Measurements from ENCODE around the gene CDH24. TPM values are rescaled to one million over a fixed set of nuclear protein-coding genes. Genes with fewer than 3 reads are reported as not detected.

CDH24 gene
- polyA plus RNA-seq, 1 donor from 2014 or later: 31.7 TPM

- no peak for TF ChIP-seq MXI1 (conservative IDR thresholded peaks at IDR 0.05; ENCODE audit: poor library complexity, severe bottlenecking)
- TF ChIP-seq SMC3 (conservative IDR thresholded peaks at IDR 0.05; ENCODE audit: poor library complexity): no peak
- no peak for TF ChIP-seq EZH2 (IDR thresholded peaks at IDR 0.05; ENCODE audit: borderline replicate concordance, insufficient read depth, low read length, poor library complexity, severe bottlenecking)
- no peak for TF ChIP-seq REST (IDR thresholded peaks at IDR 0.05; ENCODE audit: borderline replicate concordance)
- no peak for TF ChIP-seq RAD21 (conservative IDR thresholded peaks at IDR 0.05)
- no peak for TF ChIP-seq TAF1 (IDR thresholded peaks at IDR 0.05; ENCODE audit: low read depth)
- no peak for TF ChIP-seq POLR2AphosphoS5 (IDR thresholded peaks at IDR 0.05)
- TF ChIP-seq CTCF (IDR thresholded peaks at IDR 0.05; ENCODE audit: poor library complexity, severe bottlenecking): no peak
- no peak for TF ChIP-seq EP300 (conservative IDR thresholded peaks at IDR 0.05; ENCODE audit: poor library complexity, severe bottlenecking)
- no peak overlapping the region for H3K9ac ChIP-seq (ENCODE audit: low read length)
Measured at GRCh38 chr14:22998329-22999012, 58.8 kb downstream of the CDH24 start.

GRCh38 chr14:22997676-22998323 lies 59.5 kb downstream of the CDH24 start:
- Histone ChIP-seq H3K9ac (ENCODE audit: low read length) (no peak overlapping the region), H2AFZ (ENCODE audit: low read depth, low read length) (no peak overlapping the region), H4K20me1 (ENCODE audit: insufficient read depth) (no peaks in the 10 kb centered on the region), H3K9me2 (ENCODE audit: insufficient read depth, low read length) (no peaks in the 10 kb centered on the region), H3K79me2 (replicated peaks; ENCODE audit: insufficient read depth, low read length) (no peaks in the 10 kb centered on the region), H3K27me3 (ENCODE audit: insufficient read depth, low read depth, low read length) (no peaks in the 10 kb centered on the region), H3K36me3 (ENCODE audit: insufficient read depth, low read length) (no peaks in the 10 kb centered on the region), H3K9me3 (ENCODE audit: low read length) (no peaks in the 10 kb centered on the region), H3F3A (ENCODE audit: insufficient read depth, low read length, poor library complexity, severe bottlenecking) (no peaks in the 10 kb centered on the region), H3K4me3 (ENCODE audit: low read length) (no peak overlapping the region), H3K27ac (ENCODE audit: low read length) (no peak overlapping the region), H3K4me2 (ENCODE audit: low read length) (no peak overlapping the region)
- no peak for TF ChIP-seq CTCF (IDR thresholded peaks at IDR 0.05; ENCODE audit: poor library complexity, severe bottlenecking)
- TF ChIP-seq EP300 (conservative IDR thresholded peaks at IDR 0.05; ENCODE audit: poor library complexity, severe bottlenecking): no peak
- TF ChIP-seq SMC3 (conservative IDR thresholded peaks at IDR 0.05; ENCODE audit: poor library complexity): no peak
- TF ChIP-seq POLR2AphosphoS5 (IDR thresholded peaks at IDR 0.05): no peak
- TF ChIP-seq TAF1 (IDR thresholded peaks at IDR 0.05; ENCODE audit: low read depth): no peak
- no peak for TF ChIP-seq EZH2 (IDR thresholded peaks at IDR 0.05; ENCODE audit: borderline replicate concordance, insufficient read depth, low read length, poor library complexity, severe bottlenecking)
- no peak for TF ChIP-seq RAD21 (conservative IDR thresholded peaks at IDR 0.05)
- no peak for TF ChIP-seq MXI1 (conservative IDR thresholded peaks at IDR 0.05; ENCODE audit: poor library complexity, severe bottlenecking)

More at GRCh38 chr14:22998329-22999012, 58.8 kb downstream of the CDH24 start:
- Histone ChIP-seq H3K4me2 (ENCODE audit: low read length) (no peak overlapping the region), H4K20me1 (ENCODE audit: insufficient read depth) (no peaks in the 10 kb centered on the region), H3K79me2 (replicated peaks; ENCODE audit: insufficient read depth, low read length) (no peaks in the 10 kb centered on the region), H3F3A (ENCODE audit: insufficient read depth, low read length, poor library complexity, severe bottlenecking) (no peaks in the 10 kb centered on the region), H3K4me3 (ENCODE audit: low read length) (no peak overlapping the region), H3K27ac (ENCODE audit: low read length) (no peak overlapping the region), H3K36me3 (ENCODE audit: insufficient read depth, low read length) (no peaks in the 10 kb centered on the region), H2AFZ (ENCODE audit: low read depth, low read length) (no peak overlapping the region), H3K27me3 (ENCODE audit: insufficient read depth, low read depth, low read length) (no peaks in the 10 kb centered on the region), H3K9me2 (ENCODE audit: insufficient read depth, low read length) (no peaks in the 10 kb centered on the region), H3K9me3 (ENCODE audit: low read length) (no peaks in the 10 kb centered on the region)
